DND-41 (cell line): Measurements from ENCODE around the gene RAB44.

Source experiments
- ATAC-seq: fragments of 200-7000 bp; cut with Tn5 transposase; 3 replicates; pipeline ENCODE4 v1.9.1; 2021; ENCODE audit warnings: low read depth; ENCODE audit not compliant: insufficient read depth
- DNase-seq: peaks from one replicate; pipeline ENCODE4 v3.0.0-alpha.2; 2020
- H2AFZ ChIP-seq: 2 replicates; pipeline ENCODE4 v1.6.0; 2012; ENCODE audit warnings: low read depth, low read length
- H3K27ac ChIP-seq: 2 replicates; pipeline ENCODE4 v1.5.1; 2012; ENCODE audit warnings: low read length, inconsistent platforms
- H3K27me3 ChIP-seq: fragments of 200-600 bp; sonication (generic); 2 replicates; pipeline ENCODE4 v1.6.0; 2012; ENCODE audit warnings: low read length, mild to moderate bottlenecking, inconsistent platforms; ENCODE audit not compliant: insufficient read depth, poor library complexity
- H3K36me3 ChIP-seq: 2 replicates; pipeline ENCODE4 v1.5.1; 2012; ENCODE audit warnings: low read length, inconsistent platforms; ENCODE audit not compliant: insufficient read depth
- H3K4me1 ChIP-seq: 2 replicates; pipeline ENCODE4 v1.5.1; 2012; ENCODE audit warnings: mild to moderate bottlenecking, low read length; ENCODE audit not compliant: insufficient read depth
- H3K4me2 ChIP-seq: 2 replicates; pipeline ENCODE4 v1.6.0; 2012; ENCODE audit warnings: mild to moderate bottlenecking, moderate library complexity, low read length, inconsistent platforms; ENCODE audit not compliant: insufficient read depth
- H3K4me3 ChIP-seq, 2 experiments: fragments of 200-600 bp in 1 of 2; shearing (Covaris generic) in 1 of 2; 2 replicates each; pipeline ENCODE4 v1.5.1; 2012 to 2016; ENCODE audit warnings: inconsistent platforms in 2 of 2, low read length in 2 of 2, mild to moderate bottlenecking in 2 of 2, low read depth in 1 of 2, moderate library complexity in 1 of 2
- H3K79me2 ChIP-seq: 2 replicates; pipeline ENCODE4 v1.6.0; 2012; ENCODE audit warnings: low read length, inconsistent platforms; ENCODE audit not compliant: insufficient read depth
- H3K9ac ChIP-seq: 2 replicates; pipeline ENCODE4 v1.6.0; 2012; ENCODE audit warnings: low read depth, mild to moderate bottlenecking, inconsistent platforms, low read length, moderate library complexity
- H3K9me3 ChIP-seq: 2 replicates; pipeline ENCODE4 v1.5.1; 2012; ENCODE audit warnings: low read length, moderate library complexity, mild to moderate bottlenecking, inconsistent platforms; ENCODE audit not compliant: insufficient read depth, severe bottlenecking
- H4K20me1 ChIP-seq: 2 replicates; pipeline ENCODE4 v1.6.0; 2012; ENCODE audit warnings: low read length; ENCODE audit not compliant: insufficient read depth
- CTCF ChIP-seq: IDR thresholded peaks from 2 replicates; pipeline ENCODE4 v1.5.1; 2012; ENCODE audit warnings: borderline replicate concordance, low read length, moderate library complexity, mild to moderate bottlenecking; ENCODE audit not compliant: poor library complexity, severe bottlenecking; ENCODE audit errors: extremely low read depth
- EZH2 ChIP-seq: IDR thresholded peaks from 3 replicates; pipeline ENCODE4 v1.6.1; 2012; ENCODE audit warnings: borderline replicate concordance, low read depth, mild to moderate bottlenecking, moderate library complexity, low read length, inconsistent platforms; ENCODE audit not compliant: severe bottlenecking

Gene RAB44

DNA sequence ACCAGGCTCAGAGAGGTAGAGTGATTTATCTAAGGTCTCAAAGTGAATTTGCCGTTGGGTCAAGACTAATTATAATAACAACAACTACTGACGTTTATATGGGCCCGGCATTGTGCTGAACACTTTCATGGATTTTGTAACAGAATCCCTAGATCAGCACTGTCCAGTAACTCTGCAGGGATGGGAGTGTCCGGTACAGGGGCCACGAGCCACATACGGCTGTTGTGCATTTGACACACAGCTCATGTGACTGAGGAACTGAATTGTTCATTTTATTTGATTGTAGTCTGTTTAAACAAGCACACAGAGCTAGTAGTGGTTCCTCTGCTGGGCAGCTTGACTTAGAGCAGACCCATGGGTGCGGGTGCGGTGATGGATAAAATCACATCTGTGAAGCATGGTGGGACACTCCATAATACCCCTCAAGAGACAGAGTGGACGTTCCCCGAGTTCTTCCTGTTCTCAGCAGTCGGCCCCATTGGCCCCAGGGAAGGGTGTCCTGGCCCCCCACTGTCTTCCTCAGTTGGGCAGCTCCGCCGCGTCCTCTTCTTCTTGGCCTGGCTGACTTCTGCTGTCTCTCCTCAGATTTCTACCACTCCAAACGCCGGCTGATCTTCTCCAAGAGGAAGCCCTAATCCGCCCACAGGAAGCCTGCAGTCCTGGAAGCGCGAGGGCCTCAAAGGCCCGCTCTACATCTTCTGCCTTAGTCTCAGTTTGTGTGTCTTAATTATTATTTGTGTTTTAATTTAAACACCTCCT is 12.3 kb upstream of the RAB44 start:
- TF ChIP-seq CTCF (no peak), EZH2 (no peak)
- peaks cover 30% of the 10 kb centered on the region for H3K36me3 ChIP-seq
- no peak overlapping the region for H2AFZ ChIP-seq
- H3K4me1 ChIP-seq: peaks cover 39% of the 10 kb centered on the region
- no peak for ATAC-seq
- H3K9ac ChIP-seq: no peak overlapping the region
- no peak for DNase-seq
- H3K79me2 ChIP-seq: peaks cover 17% of the 10 kb centered on the region
- H3K27ac ChIP-seq: no peak overlapping the region; the same call in 1 of the 2 replicates
- peaks cover 7% of the 10 kb centered on the region for H3K27me3 ChIP-seq
- H3K4me3 ChIP-seq: no peak overlapping the region
- no peaks in the 10 kb centered on the region for H4K20me1 ChIP-seq
- H3K9me3 ChIP-seq: no peaks in the 10 kb centered on the region
- no peak overlapping the region for H3K4me2 ChIP-seq

DNA sequence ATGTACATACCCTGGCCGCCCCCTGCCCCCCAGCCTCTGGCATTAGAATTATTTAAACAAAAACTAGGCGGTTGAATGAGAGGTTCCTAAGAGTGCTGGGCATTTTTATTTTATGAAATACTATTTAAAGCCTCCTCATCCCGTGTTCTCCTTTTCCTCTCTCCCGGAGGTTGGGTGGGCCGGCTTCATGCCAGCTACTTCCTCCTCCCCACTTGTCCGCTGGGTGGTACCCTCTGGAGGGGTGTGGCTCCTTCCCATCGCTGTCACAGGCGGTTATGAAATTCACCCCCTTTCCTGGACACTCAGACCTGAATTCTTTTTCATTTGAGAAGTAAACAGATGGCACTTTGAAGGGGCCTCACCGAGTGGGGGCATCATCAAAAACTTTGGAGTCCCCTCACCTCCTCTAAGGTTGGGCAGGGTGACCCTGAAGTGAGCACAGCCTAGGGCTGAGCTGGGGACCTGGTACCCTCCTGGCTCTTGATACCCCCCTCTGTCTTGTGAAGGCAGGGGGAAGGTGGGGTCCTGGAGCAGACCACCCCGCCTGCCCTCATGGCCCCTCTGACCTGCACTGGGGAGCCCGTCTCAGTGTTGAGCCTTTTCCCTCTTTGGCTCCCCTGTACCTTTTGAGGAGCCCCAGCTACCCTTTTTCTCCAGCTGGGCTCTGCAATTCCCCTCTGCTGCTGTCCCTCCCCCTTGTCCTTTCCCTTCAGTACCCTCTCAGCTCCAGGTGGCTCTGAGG is 11.5 kb upstream of the RAB44 start:
- H3K9ac ChIP-seq: no peak overlapping the region
- H3K36me3 ChIP-seq: peaks cover 30% of the 10 kb centered on the region
- no peak overlapping the region for H3K4me2 ChIP-seq
- ATAC-seq (no peak), DNase-seq (no peak)
- H3K27ac ChIP-seq: no peak overlapping the region
- H3K79me2 ChIP-seq: peaks cover 11% of the 10 kb centered on the region; the same call in 1 of the 2 replicates
- no peaks in the 10 kb centered on the region for H3K9me3 ChIP-seq
- H2AFZ ChIP-seq: no peak overlapping the region
- H4K20me1 ChIP-seq: no peaks in the 10 kb centered on the region
- no peaks in the 10 kb centered on the region for H3K27me3 ChIP-seq
- no peak overlapping the region for H3K4me3 ChIP-seq
- peaks cover 31% of the 10 kb centered on the region for H3K4me1 ChIP-seq
- TF ChIP-seq EZH2: no peak
- TF ChIP-seq CTCF: no peak

- Histone ChIP-seq H3K36me3 (peaks cover 30% of the 10 kb centered on the region), H3K9me3 (no peaks in the 10 kb centered on the region), H3K27me3 (no peaks in the 10 kb centered on the region), H3K4me1 (peaks cover 23% of the 10 kb centered on the region), H3K4me2 (no peak overlapping the region), H3K27ac (no peak overlapping the region), H3K79me2 (peaks cover 11% of the 10 kb centered on the region; the same call in 1 of the 2 replicates), H3K9ac (no peak overlapping the region), H3K4me3 (no peak overlapping the region), H4K20me1 (no peaks in the 10 kb centered on the region), H2AFZ (no peak overlapping the region)
- DNase-seq: no peak
- no peak for TF ChIP-seq CTCF
- no peak for TF ChIP-seq EZH2
- no peak for ATAC-seq
Observed at GRCh38 chr6:36686668-36687513, 10.7 kb upstream of the RAB44 start.
